HG03060 (cell line): ENCODE measurements around the gene SH3PXD2A.
"Not testable (repeated sequence)": the region's sequence is repeated elsewhere in the genome, so short reads cannot be mapped to it uniquely, and the experiment has no call there.

ENCODE experiments used
- ATAC-seq: cut with Tn5 transposase; IDR thresholded peaks from one replicate; pipeline ENCODE4 v1.9.1; 2021; ENCODE audit warnings: low read depth, moderate number of reproducible peaks; ENCODE audit not compliant: unreplicated experiment

Gene SH3PXD2A

DNA sequence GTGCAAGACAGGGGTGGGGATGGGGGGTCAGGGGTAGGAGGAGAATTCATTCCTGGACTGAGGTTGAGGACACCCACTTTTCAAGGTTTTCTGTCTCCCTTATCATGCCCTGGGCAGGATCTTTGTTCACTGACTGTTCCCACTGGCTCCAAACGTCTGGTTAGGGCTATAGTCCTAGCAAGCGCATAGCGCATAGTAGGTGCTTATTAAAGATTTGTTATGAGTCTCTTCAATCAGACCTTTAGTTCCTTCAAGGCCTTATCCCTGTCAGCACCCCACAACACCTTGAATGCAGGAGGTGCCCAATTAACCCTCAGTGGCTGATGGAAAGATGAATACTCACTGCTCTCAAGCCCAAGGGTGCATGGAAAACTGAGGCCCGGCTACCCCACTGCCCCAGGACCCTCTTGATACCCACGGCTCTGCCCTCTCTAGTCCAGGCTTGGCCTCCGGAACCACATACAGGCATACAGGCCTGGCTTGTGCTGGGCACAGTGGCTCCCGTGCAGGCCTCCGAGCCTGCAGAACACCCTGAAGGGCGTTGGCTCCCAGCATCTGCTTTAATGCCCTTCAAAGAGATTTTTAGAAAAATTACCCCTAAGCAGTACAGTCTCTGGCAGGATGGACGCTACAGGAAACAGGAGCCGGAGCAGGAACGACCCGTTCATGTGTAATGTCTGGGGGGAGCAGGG lies 177.7 kb downstream of the SH3PXD2A start:
- no peak for ATAC-seq

DNA sequence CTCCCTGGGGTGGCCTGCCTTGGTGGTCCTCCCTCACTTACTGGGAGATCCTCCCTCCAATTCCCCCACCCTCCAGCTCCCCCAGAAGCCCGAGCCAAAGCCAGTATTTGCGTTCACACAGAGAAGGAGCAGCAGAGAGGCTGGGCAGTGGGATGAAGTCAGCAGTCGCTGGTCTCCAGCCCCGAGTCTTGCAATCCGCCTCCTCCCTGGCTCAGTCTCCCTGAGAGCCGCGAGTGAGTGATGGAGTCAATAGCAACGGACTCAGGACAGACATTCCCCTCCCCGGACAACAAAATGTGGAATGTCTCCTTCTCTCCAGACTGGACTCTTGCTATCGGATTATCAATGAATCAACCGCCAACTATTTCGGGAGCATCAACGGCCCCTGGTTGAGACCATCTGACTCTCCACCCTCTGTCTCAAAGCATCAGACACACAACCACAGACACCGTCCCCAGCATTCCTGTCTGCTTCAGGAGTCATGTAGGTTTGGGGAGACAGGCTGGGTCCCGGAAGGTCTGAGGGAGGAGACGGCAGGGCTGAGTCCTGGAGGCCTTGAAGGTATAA lies 178.4 kb downstream of the SH3PXD2A start:
- ATAC-seq: no peak

GRCh38 chr10:103676058-103676785 lies 179.2 kb downstream of the SH3PXD2A start:
- ATAC-seq: no peak

GRCh38 chr10:103673606-103674005 lies 181.8 kb downstream of the SH3PXD2A start:
- ATAC-seq: no peak

- no peak for ATAC-seq
Observed at GRCh38 chr10:103672345-103672744, 183.0 kb downstream of the SH3PXD2A start.

GRCh38 chr10:103671126-103671895 lies 184.1 kb downstream of the SH3PXD2A start:
- ATAC-seq: no peak

DNA sequence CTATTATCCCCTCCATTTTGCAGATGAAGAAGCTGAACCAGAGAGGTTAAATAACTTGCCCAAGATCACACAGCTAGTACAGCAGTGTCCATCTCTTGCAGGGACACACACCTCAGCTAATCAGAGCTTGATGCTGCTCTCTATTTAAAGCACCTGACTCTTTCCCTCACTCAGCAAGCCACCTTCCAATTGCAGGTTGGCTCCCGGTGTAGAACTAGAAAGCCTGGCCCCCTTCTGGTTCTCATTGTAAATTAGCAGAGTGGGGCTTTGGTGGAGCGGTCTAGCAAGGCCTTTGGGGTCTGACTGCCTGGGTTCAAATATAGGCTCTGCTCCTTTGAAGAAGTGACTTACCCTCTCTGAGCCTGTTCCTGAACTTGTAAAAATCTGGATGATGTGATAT lies 185.4 kb downstream of the SH3PXD2A start:
- no peak for ATAC-seq

DNA sequence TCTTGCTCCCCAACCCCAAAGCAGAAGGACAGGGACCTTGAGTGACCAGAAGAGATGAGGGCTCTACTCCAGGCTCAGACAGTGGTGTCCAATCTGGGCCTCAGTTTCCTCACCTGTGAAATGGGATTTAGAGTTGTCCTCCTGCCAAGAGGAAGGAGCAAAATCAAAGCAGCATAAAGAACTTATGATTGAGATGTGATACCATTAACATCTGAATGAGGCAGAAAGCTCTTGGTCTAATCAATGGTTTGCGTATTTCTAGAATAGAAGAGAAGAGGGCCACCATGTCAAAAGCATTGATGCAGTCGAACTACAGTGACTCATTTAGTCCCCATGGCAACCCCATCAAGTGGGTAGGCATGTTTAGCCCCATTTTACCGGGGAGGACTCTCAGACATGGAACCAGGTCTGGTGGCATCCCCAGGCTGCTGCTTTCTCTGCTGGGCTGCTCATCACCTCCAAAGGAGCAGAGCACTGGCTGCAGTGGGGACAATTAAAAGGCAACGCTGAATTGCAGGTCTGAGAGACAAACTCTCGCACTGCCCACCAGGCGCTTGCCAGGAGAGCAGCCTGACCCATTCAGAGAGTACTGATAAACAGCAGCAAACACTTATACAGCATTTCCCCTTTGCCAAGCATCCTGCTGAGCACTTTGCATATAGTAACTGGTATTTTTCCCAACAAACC lies 186.0 kb downstream of the SH3PXD2A start:
- ATAC-seq: no peak

DNA sequence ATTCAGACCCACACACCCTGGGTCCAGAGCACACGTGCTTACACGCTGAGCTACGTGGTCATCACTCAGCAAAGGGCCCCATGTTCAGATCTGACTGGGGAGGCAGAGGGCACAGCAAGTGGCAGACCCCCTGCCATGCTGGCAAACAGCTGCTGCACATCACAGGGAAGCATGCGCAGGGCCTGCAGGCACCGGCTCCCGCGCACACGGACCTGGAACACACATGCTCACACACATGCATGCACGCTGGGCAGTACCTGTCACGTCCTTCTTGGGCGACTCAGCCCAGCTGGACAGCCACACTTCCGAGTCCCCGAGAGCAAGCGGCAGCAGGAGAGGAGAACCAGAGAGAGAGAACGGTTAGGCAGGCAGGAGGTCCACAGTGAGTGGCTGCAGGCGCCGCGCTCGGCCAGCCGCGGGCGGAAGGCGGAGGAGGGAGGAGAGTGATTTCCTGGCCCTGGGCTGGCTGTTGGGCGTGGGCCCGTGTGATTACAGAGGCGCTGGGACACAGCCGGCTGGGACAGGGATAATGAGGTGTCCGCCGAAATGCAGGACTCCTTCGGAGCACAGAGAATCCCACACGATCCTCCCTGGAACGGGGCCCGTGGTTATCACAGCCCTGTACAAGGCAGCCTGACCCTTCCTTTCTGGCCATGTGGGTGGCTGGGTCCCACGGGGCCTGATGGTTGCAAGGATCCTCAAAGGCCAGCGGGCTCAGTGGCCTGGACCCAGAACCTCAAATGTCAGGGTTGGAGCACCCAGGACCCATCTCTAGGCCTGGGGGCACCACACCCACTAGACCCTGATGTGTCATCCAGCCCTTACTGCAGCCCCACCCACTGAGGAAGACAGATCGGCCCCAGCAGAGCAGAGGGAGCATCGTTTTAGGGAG lies 186.8 kb downstream of the SH3PXD2A start:
- ATAC-seq: no peak

DNA sequence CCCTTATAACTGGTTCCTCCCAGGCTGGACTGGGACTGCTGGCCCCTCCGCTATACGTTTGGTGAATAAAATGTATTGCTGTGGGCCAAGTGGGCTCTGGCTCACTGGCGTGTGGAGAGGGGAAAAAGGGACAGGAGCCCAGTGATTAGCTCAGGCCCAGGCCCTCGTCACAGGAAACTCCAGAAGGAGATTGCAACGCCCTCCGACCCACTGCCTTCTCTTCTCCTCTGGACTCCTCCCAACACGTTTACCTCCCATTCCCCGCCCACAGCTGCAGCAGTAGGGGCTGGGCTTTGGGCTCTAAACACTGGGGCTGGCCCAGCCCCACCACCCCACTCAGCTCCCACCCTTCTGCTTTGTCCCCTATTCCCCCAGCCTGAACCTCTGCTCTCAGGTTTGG lies 188.0 kb downstream of the SH3PXD2A start:
- ATAC-seq: no peak

DNA sequence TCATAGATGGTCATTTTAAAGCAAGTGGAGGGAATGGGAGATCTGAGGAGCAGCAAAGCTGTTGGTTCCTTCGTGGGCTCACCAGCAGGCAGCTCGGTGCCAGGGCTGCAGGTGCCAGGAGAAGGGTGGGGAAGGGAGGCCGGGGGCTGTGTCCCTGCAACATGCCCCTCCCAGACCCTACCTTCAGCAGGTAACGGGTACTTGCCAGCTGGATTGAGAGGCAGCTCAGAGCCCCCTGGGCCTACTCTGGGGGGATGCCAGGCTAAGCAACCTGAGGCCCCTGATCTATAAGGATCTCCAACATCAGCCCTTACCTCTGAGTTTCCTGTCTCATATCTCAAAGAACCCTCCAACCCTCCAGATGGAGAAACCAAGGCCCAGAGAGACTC lies 188.6 kb downstream of the SH3PXD2A start:
- ATAC-seq: no peak

GRCh38 chr10:103666087-103666761 lies 189.2 kb downstream of the SH3PXD2A start:
- ATAC-seq: no peak

DNA sequence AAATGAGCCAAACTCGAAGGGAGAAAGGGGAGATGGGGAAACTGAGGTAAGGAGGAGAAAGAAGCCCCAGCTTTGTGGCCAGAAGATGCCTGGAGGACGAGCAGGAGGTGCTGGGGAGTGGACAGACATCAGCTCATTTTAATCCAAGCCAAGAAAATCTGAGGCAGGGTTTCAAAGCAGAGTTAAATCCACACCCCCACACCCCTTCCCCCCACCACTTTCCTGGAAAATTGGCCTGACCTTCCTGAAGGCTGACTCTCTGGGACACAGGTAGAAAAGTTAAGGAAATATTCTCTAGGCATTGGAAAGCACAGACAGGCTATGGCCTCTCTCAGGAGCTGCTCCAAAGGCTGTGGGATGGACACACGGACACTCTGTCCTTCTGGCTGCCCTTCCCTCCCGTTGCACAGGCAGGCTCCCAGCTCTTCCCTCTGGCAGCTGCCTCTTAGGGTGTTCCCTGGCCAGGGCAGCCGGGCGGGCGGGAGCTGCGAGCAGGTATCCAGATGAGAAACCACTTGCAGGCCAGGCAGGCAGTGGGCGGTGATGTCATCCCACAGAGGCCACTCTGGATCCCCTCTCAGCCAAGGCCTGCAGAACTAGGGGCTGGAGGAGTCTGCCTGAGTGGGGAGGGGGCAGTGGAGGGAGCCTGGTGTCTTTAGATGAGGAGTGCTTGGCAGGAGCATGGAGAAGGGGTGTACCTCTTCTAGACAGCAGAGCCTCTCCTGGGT lies 190.1 kb downstream of the SH3PXD2A start:
- no peak for ATAC-seq

DNA sequence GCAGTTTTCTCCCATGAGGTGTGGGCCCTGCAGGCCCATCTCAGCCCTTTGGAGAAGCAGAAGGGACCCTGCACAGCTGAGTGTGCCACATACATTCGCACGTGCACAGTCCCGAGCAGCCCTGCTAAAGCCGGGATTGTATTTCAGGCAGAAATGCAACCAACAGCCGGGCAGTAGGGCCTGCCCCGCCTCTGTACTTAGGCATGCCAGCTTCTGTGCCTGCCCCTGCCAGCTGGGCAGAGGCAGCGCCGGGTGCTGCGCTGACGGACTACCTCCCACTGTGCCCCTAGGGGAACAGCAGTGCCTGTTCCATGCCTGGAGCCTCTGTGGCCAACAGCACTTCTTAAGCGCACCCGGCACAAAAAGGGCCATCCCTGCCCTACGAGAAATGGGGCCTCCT lies 191.6 kb downstream of the SH3PXD2A start:
- ATAC-seq: no peak

DNA sequence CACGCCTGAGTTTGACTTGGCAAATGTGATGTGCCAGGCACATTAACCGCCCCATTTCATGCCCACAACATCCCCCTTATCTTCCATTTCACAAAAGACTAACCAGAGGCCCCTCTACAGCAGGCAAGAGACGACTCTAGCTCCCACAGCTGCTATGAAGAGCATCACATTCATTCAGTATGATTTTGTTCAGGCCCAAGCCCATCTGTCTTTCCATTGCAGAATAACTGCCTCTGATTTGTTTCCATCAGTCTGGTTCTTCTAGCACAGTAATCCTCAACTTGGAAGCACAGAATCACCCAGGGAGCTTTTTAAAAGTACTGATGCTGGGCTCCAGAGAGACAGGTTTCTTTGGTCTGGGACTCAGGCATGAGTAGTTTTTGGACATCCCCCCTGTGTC lies 192.1 kb downstream of the SH3PXD2A start:
- no peak for ATAC-seq

- ATAC-seq: not testable (repeated sequence)
Observed at GRCh38 chr10:103662704-103663103, 192.7 kb downstream of the SH3PXD2A start.

GRCh38 chr10:103661198-103661950 lies 194.0 kb downstream of the SH3PXD2A start:
- no peak for ATAC-seq
